ENCODE results near the gene PREX1.
"Not testable (repeated sequence)": the region's sequence is repeated elsewhere in the genome, so short reads cannot be mapped to it uniquely, and the experiment has no call there.

Gene PREX1

DNA sequence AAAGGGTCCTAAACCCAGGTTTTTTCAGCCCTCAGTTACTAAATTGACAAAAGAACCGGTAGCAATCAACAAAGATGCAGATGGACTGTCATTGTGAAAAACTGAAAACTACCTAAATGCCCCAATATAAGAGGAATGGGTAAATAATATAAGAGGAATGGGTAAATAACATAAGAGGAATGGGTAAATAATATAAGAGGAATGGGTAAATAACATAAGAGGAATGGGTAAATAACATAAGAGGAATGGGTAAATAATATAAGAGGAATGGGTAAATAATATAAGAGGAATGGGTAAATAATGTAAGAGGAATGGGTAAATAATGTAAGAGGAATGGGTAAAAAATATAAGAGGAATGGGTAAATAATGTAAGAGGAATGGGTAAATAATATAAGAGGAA is 15.7 kb downstream of the PREX1 start:
- DNase-seq, result not testable (repeated sequence)

DNA sequence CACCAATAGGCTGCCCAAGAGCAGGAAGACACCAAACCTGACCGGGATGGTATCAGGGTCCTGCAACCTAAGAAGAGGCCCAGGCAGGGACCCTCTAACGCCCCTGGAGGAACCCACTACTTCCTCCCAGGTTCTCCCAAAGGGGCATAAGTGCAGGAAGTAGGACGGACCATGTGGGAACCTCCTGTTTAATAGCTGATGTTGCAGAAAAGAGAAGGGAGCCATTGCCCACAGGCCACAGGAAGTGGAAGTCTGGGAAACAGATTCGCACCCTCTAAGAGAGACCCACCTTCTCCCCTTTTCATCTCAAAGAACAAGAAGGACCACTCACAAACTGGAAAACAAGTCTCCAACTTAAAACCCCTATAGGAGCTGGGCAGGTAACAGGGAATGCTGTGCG is 18.1 kb downstream of the PREX1 start:
- DNase-seq, result no peak

DNA sequence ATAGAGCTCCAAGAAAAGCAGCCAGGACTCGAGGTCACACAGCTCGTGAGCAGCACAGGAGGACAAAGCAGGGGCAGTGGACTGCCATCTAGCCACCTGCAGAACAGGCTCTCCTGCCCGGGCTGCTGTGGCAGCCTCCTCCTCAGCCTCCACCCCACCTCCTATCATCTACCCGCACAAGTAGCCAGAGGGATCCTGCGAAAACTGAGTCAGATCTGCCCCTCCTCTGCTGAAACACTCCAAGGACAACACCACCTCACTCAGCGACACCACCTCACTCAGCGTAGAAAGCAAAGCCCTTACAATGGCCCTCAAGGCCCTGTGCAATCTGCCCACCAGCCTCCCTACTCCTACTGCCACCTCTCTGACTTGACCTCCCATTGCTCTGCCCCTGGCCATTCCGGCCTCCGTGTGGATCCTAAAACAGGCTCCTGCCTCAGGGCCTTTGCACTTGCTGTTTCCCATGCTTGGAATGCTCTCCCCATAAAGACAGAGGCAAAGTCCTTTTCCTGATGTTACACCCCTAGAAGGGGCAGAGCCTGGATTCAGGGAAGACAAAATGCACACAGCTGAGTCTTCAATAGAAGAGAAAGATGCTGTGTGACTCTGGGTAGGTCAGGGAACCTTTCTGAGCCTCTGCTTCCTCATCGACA is 19.3 kb downstream of the PREX1 start:
- no peak for DNase-seq

DNA sequence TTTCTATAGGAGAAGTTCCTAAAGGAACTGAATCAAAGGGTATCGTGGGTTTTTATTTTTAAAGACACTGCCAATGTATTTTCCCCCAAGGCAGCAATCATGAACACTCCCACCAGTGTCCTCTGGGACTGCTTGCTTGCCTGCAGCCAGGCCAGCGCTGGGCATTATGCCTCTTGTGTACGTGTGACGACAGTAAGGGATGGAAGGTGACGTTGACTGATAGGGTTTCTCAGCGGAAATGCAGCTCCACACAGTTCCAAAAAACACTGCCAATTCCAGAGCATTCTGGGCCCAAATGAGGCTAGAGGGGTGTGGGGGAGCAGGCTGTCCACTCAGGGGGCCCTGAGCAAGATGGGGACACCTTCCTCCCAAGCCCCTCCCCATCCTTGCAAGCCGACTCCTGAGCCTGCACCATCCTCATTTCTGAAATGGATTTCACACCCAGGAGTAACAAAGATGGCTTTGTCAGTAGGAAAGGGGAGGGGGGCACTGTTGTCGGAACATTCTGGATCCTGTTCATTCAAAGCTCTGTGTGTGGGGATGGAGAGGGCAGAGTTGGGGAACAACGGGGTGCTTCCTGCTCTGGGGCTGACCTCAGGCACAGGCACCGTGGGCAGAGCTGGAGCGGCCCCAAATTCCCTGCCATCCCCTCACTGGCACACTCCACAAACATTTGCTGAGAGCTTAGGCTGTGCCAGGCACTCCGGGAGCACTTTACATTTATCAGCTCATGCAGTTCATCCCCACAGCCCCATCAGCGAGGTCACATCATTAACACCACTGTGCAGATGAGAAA is 20.0 kb downstream of the PREX1 start:
- no peak for DNase-seq

DNA sequence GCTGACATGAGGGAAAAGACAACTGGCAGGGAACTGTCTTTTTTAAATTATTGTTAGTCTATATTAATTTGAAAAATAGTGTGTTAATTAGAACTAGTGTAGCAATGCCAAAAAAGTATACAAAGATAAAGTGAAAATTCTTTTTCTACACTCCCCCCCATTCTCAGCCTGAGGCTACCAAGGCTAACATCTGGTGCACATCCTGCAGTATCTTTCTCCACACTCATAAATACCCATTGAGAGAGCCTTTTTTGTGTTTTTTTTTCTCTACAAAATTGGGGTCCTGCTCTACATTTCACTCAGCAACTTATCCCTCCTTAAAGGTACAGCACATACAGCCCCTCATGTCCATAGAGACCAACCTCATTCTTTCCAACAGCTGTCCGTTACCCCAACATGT is 20.7 kb downstream of the PREX1 start:
- no peak for DNase-seq

DNA sequence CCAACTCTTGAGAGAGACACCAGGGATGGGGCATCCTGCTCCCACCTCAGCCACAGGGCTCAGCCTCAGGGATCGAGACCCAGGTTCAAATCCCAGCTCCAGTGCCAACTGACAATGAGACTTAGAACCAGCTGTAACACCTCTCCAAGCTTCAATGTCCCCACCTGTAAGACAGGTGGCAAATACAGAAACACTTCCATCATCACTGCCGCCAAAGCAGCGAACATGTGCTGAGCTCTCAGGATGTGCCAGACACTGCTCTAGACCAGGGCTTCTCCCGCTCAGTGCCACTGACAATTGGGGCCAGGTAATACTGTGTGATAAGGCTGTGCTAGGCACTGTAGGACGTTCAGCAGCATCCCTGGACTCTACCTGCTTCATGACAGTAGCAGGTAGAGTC is 22.1 kb downstream of the PREX1 start:
- DNase-seq, result no peak

DNA sequence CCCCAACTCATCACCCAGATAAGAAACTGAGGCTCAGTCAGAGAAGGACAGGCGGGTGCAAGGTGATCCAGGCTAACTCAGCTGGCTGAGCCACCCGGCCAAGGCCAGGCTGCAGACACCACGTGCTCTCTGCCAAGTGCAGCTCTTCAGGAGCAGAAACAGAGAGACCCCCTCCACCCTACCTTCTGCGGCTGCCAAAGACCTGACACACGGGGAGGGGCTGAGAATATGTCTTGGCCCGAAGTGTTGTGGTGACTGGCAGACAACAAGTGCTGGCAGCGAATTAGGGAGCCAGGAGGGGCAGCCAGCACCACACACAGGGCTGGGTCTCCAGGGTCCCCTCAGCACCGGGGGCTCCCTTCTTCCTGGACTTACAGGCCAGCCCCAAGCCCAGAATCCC is 22.5 kb downstream of the PREX1 start:
- DNase-seq, result no peak

DNA sequence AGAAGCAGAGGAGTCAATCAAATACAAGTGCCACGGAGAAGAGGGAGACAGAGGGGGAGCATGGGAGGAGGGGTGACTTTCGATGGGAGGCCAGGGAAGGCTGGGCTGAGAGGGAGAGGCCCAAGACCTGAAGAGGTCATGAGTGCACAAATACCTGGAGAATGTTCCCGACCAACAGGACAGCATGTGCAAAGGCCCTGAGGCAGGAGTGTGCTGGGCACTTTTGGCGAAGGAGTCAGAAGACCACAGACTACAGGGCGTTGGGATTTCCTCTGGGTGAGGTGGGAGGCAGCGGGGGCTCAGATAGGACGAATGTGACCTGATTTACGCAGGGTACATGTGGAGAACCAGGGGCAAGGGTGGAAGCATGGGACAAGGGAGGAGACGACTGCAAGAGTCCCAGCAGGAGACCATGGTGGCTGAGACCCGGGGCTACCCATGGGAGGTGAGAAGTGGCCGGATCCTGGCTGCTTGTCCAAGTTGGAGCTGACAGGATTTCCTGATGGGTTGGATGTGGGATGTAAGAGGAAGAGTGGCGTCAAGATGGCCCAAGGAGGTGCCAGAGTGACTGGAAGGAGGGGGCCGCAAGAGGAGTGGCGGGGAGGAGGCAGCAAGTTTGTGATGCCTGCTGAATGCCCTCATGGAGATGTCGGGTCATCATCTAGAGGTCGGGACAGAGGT is 23.4 kb downstream of the PREX1 start:
- no peak for DNase-seq

DNA sequence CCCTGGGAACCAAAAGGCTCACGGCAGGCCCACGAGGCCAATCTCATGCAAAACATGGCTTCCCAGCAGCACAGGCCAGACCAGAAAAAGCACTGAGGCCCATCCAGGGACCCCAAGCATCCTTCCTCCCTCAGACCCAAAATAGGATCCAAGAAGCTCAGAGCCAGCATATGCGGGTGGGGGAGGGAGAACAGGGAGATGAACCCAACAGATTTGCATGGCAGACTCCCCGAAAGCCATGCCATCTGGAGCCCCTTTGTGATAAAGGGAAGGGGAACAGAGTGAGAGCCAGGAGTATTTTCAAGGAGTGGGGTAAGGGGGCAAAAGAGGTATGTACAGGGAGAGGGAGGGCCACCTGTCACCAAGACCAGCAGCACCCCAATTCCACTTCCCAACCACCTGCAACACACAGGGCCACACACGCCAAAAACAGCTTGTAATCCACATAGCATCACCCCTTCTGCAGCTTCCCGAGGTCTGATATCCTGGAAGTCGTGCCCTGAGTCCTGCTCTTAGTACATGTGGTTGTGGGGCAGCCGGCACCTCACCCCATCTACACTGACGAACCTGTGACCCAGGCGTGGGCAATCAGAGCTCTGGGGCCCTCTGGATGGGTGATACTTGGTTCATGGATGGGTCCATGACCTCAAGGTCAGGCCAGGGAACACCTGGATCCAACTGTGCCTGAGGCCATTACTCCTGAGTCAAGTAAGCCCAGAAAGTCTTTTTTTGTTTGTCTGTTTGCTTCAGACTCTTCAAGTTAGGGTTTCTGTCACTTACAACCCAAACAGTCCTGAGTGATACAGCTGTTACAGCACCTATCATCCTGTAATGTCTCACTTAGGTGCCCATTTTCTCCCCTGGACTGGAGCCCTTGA is 24.4 kb downstream of the PREX1 start:
- no peak for DNase-seq

DNA sequence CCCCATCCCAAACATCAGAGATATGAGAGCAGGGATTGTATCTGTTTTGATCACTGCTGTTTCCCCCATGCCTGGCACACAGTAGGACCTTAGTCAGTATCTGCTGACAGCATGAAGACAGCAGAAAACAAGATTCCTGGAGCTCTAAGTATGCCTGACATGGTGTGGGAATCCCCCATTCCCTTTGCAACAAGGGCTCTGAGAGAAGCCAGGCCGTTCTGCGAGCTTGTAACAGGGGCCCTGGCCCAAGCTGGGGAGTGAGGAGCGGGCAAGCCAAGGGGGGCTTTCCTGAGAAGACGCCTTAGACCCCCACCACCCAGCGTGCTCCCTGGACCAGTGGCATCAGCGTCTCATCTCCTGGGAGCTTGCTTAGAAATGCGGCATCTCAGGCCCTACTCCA is 25.2 kb downstream of the PREX1 start:
- no peak for DNase-seq

DNA sequence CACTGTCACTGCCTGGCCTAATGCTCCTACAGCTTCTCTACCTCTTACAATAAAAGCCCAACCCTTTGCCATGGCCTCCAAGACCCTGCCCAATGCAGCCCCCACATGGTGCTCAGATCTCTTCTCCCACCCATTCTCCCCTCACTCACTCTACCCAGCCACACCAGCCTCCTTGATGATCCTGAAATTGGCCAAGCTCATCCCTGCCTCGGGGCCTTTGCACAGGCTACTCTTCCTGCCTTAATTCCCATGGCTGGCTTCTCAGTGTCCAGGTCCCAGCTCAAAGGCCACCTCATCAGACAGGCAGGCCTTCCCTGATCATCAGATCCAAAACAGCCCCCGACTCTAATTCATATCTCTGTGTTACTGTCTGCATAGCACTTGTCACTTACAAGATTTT is 25.6 kb downstream of the PREX1 start:
- no peak for DNase-seq

DNA sequence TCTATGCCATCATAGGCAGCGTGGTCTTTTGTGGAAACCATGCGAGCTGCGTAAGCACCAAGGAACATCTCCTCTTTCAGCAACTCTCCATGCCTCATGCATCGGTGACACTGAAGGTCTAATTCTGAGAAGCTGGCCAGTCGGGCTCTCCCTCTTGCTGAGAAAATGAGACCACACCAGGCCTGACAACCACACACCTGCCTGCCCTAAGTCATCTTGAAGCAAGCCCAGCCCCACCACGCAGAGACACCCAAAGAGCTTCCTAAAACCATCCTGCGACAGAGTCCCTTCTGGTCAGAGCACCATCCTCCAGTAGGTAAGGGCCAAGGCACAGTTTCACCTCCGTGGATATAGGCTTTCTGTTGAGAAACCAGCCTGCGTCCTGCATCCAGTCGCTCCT is 26.6 kb downstream of the PREX1 start:
- no peak for DNase-seq

DNA sequence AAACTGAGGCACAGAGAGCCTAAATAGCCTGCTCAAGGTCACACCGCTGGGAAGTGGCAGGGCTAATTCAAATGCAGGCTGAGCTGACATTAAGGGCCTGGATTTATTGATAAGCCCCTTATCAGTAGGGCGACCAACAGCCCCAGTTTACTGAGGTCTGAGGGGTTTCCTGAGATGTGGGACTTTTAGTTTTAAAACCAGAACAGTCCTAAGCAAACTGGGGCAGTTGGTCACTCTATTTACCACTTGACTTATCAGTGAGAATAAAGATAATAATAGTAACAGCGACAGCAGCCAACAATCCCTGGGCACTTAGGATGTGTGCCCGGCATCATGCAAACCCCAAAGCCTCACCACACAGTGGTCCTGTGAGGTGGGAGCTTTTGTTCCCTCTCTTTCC is 27.6 kb downstream of the PREX1 start:
- DNase-seq, result no peak

DNA sequence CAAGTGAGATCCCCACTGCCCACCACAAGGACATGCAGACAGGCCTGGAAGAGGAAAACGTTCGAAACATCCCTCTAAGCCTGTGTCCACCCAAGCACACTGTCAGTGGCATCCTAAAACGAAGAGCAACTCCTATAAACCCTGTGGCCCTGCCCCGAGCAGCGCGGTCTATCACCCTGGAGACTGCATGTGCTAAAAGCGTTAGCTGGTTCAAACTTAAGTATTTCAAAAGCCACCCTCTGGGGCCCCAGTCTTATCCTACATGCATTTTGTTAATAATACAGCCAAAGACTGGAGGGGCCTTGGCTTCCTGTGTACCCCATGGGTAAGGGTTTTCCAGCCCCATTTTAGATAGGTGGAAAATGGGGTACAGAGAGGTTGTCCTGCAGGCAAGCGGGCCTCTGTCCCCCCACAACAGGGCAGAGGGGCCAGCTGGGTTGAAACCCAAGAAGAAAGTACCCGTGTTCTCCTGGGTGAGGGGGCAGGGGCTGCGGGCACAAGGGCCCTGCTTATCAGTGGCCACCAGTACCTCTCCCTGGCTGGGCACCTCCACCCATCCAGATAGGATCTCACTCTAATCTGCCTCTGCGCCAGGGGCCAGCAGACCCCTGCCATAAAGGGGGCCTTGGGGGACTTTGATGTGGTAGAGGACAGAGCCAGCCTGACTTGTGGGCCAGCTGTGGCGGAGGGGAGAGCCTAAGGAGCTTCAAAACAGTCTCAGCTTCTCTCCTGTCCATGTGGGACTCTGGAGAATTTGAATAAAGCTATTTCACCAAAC is 28.3 kb downstream of the PREX1 start:
- no peak for DNase-seq

DNA sequence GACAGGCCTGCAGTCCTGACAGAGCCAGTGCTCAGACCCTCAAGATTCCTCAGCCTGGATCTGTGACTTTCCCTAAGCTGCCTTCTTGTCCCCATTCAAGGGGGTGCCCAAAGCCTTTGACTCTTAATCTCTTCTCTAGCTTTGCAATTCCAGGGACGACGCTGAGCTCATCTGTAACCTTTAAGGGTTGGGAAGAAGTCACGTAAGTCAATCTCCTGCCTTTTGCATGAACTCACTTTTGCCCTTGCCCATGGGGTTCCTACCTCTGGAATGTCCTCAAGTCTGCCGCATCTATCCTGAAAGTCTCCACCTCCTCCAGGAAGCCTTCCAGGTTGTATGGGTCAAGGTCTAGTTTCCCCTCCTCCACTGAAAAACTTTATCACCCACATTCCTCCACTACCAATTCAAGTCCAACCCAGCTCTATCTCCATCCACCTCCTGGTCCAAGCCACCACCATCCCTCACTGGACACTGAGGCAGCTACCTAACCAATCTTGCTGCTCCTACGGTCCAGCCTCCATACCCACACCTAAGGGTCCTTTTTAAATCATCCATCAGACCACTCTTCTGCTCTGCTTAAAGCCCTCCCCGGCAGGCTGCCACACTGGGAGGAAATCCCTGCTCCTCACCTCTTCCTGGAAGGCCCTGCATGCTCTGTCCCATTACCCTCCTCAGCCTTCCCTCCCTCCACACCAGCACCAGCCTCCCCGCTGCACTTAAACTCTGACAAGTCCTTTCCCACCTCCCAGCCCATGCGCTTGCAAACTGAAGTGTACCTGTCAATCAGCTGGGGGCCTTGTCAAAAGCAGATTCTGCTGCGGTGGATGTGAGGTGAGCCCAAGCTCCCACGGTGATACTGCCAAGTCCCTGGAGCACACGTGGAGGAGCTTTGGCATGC is 29.7 kb downstream of the PREX1 start:
- no peak for DNase-seq

DNA sequence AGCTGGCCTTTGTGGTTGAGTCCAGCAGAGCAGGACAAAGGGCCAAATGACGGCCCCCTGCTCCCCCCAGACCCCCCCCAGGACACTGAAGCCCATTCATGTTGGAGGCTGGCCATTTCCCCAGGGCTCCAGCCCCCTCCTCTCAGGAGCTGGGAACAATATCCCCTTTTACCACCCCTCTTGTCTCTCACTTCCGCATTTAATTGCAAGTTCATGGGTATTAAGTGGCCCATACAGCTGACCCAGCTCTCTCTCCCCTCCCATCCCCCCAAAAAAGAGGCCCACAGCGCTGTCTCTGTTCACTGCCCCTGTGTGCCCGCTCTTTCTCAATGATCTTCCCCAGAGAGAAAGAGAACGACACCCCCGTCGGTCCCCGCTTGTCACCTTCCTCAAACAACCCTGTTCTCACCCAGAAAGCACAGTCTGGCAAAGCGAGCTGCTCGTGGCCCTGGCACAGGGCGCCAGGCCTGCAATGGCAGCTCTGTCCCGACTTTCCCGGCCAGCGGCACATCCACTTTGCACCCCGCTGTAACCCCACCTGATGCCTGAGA is 30.4 kb downstream of the PREX1 start:
- no peak for DNase-seq

DNA sequence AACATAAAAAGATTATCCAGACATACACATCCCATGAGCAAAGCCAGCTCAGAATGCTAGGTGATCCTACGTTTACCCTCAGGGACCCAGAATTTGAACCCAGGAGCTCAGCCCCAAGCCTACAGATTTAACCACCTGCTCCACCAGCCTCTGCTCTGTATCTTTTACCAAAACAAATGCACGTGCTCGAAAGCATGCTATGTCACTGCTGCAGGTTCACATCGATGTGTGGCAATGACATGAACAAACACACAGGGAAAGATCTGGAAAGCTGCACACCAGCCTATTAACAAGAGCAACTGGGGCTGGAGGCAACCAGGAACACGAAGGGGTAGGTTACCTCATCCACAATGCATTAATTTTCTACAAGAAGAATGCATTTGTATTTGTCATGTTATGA is 32.1 kb downstream of the PREX1 start:
- no peak for DNase-seq

DNA sequence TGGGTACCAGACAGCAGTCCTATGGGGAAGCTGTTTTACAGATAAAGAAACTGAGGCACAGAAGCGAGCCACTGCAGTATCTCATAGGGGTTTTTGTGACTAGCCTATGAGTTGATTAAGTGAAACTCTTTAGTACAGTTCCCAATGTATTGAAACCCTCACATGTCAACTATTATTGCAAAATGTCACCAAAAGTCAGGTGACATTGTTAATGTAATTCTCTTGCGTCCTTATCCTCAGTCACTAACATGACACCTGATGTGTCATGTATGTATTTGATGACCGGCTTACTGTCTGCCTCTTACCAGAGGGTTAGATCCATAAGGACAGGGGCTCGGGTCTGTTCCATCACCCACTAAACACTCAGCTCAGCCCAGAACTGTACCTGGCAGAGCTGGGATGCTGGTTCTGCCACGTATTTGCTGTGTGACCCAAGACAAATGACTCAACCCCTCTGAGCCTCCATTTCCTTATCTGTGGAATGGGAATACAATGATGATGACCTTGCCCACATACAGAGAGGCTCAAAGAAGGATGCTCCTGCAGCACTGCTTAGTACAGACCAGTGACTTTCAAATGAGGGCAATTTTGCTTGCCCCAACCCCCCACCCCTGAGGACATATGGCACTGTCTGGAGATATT is 32.9 kb downstream of the PREX1 start:
- DNase-seq, result no peak

DNA sequence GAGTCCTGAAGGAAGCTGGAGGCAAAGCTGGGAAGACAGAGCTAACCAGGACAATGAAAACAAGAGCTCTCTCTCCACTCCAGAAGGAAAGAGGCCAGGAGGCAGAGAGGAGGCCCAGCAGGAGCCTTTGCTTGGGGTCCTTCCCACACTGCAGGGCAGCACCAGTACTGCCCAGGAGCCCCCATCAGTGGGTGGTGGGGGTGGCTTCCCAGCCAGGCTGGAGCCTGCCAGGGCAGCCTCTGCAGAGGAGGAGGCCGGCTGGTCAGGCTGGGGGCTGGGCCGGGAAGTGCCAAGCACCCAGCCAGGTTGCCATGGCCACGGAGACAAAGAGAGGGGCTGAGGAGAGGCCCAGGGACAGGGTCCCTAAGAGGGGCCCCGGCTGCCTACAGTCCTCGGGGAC is 33.4 kb downstream of the PREX1 start:
- DNase-seq, result no peak

DNA sequence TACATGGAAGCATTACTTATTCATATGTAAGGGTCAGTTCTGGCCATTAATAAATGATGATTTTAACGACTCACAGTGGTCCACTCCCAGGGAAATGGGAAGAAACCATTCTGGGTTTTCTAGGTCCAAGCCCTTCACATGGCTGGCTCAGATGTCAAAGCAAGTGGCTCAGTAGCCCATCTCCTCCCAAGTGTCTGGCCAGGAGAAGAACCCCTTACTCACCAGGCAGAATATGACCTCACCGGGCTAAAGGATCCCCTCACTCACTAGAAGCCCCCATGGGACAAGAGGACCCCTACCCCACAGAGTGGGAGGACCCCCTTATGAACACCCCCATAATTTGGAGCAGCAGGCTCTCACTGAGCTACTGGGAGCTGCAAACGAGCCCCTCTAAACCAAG is 34.0 kb downstream of the PREX1 start:
- no peak for DNase-seq
